Kidney glomerular epithelial cell (primary cell): ENCODE results near the gene FOXP4.

ENCODE experiments used
- DNase-seq: peaks from one replicate; lab custom pipeline; 2025; lab: John Stamatoyannopoulos, UW

The FOXP4 gene

DNA sequence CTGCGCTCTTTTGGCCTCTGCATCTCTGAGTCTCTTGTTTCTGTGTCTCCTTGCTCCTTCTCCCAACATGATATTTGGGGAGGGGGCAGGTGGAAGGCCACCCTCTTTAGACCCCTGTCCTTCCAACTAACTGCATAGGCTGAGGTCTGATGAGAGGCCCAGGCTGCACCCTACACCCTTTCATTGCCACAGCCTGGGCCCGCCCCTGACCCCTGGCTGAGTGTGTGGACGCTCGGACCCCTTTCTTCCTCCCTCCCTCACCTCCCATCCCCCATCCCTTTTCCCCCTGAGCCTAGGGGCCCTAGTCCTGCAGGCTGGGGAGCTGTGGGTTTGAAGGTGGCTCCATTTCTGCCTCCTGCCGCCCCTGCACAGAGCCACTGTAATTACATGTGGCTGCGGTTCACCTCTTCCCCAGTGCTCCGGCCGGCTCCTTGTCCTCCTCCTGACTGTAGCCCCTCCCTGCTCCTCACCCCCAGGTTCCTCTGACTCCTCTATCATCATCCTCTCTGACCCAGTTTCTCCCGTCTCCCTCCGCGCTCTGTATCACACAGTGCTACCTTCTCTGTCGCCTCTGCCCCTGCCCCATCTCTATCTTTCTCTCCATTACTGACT, 98.9 kb downstream of the FOXP4 start:
- no peak for DNase-seq

DNA sequence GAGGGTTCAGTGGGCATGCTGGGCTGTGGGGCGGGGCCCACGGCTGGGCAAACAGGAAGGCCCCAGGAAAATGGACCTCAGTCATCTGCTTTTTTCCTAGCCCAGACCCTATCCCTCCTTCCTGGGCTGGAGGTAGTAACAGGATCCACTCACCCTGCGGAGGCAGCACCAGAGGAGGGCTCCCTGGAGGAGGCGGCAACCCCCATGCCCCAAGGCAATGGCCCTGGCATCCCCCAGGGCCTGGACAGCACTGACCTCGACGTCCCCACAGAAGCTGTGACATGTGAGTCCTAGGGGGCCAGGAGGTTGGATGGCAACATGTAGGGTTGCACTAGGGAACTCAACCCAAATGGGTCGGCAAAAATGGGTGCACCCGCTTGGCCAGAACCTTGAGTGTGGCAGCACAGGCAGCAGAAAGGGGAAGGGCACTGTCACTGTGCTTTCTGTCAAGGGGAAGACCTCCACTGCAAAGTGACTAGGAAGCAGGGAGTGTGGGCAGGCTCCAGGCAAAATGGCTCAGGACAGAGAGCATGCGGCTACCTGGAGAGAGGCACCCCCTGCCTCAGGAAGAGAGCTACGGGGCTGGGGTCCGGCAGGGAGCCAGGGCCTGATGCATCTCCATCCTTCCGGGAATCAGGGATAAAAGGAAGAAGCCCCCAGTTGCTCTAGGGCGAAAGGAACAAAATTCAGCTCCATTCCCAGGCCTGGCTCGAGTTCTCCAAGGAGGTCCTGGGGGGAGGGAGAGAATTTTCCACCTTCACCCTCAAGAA, 100.0 kb downstream of the FOXP4 start:
- no peak for DNase-seq

DNA sequence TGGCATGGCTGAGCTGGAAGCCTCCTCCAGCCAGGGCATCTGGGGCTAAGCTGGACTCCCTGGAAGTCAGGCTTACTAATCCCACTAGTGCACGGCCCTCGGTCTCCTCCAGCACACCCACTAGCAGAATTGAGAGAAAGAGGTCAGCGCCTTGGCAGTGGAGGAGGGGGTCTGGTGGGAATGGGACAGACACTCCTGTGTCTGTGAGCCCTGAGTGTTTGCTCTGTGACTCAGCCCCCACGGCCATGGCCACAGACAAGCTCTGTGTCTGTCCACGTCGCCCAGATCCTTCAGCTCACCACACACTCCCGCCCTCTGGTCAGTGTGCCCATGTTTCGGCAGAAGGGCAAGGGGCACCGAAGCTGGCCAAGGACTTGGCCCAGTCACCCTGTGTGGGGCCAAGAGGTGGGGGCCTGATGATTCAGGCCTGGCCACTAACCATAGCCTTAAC, 100.9 kb downstream of the FOXP4 start:
- DNase-seq, result peak; percentile 16

DNA sequence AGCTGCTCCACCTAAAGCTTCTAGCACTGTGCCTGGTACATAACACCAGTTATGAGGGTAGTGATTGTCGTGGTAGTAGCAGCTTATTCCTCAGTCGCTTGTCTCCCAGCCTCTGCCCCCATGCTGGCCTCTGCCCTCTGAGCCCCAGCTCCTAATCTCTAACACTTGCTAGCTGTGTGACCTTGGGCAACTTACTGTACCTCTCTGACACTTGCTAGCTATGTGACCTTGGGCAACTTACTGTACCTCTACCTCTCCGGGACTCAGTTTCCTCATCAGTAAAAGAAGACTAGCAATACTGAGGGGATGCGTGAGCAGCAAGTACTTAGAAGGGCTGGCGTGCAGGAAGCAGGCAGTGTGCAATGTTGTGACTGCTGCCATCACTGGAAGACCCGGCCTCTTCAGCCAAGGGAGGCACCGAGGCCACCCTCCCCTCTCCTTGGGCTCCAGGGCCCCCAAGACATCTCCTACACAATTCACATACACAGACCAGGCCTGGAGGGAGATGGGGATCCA, 101.9 kb downstream of the FOXP4 start:
- no peak for DNase-seq

DNA sequence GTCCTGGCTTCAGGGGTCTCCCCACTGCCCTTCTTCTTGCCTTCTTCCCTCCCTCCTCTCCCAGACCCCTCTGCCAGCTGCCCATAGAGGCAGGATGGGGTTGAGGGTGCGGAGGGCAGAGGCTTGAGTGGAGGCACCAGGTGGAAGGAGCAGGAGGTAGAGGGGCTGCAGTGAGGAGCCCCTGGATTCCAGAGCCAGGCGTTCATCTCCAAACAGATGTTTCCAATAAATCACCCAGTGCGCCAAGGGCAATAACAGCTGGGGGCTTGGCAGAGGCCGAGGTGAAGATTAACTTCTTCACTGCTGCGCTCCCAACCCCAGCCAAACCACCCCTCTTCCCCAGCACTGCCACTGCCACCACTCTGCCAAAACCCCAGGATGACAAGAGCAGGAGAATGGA, 102.7 kb downstream of the FOXP4 start:
- no peak for DNase-seq

DNA sequence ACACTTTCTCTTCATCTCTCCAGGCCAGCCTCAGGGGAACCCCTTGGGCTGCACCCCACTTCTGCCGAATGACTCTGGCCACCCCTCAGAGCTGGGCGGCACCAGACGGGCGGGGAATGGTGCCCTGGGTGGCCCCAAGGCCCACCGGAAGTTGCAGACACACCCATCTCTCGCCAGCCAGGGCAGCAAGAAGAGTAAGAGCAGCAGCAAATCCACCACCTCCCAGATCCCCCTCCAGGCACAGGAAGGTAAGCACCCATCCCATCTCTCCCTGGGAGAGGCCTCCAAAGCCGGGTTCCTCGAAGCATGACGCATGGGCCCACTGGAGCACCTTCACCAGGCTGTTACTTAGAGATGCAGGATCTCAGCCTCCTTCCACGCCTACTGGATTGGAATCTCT, 103.4 kb downstream of the FOXP4 start:
- no peak for DNase-seq

DNA sequence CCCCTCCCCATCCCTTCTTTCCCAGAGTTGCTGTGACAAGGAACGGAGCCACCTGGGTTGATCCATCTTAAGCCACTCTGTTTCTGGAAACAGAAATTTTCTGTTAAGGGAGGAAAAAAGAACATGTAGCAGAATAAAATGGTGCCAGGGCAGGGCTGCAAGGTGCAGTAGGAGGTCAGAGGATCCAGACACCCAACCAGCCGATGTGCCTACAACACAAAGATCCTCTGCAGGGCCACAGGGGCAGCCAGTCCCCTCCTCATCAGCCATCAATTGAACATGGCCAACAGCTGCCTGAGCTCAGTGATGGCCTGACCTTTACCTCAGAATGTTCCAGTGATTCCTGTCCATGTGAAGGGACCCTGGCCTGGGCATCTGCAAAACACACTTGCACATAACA, 103.9 kb downstream of the FOXP4 start:
- no peak for DNase-seq

DNA sequence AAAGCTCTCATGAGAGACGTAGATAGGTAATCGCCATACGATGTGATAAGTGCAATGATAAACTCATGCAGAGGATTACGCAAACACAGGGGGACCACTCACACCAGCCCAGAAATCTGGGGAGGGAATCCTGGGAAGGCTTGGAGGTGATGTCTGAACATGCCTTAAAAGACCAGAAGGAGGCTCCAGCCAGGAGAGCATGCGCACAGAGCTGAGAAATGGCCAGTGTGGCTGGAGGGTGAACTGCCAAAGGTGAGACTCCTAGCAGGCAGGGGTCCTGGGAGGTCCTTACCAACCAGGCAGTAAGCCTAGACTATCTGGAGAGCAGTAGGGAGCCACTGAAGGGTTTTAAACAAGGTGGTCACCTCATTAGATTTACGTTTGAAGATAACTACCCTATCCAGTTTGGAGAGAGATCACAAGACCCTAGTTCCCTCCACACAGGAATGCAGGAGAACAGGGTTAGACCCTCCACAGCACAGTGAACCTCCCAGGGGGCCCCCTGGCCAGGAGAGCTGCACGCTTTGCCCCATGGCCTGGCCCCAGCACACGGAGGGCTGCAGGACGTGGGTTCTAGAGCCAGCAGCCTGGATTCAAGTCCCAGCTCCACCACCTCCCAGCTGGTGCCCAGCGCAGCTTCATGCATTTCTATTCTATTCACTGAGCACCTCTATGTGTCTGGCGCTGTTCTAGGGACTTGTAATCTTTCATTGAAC, 105.2 kb downstream of the FOXP4 start:
- DNase-seq, result no peak
